GM23338 (cell line): Measurements from ENCODE around the gene PACS1. TPM values are rescaled to one million over a fixed set of nuclear protein-coding genes. Genes with fewer than 3 reads are reported as not detected.

Experiments used
- ATAC-seq: fragments of 200-7000 bp; cut with Tn5 transposase; 3 replicates; pipeline ENCODE4 v1.9.1; 2020
- DNase-seq: peaks from one replicate; pipeline ENCODE4 v3.0.0-alpha.2; 2015; ENCODE audit warnings: low spot score
- H2AFZ ChIP-seq: fragments of 200-600 bp; sonication (generic); 2 replicates; pipeline ENCODE4 v1.8.0; 2016; ENCODE audit warnings: antibody characterized with exemption, mild to moderate bottlenecking, moderate library complexity
- H3F3A ChIP-seq: fragments of 200-600 bp; sonication (generic); replicated peaks from 2 replicates; pipeline ENCODE4 v1.8.0; 2017; ENCODE audit warnings: antibody characterized with exemption, mixed run types, low read depth
- H3K27ac ChIP-seq: fragments of 200-600 bp; sonication (generic); 2 replicates; pipeline ENCODE4 v1.6.1; 2016; ENCODE audit warnings: low read depth
- H3K27me3 ChIP-seq: fragments of 200-600 bp; sonication (generic); 2 replicates; pipeline ENCODE4 v1.8.0; 2016; ENCODE audit warnings: mild to moderate bottlenecking, mixed run types, moderate library complexity; ENCODE audit not compliant: insufficient read depth
- H3K36me3 ChIP-seq: fragments of 200-600 bp; sonication (generic); 2 replicates; pipeline ENCODE4 v1.8.0; 2016; ENCODE audit warnings: mild to moderate bottlenecking; ENCODE audit not compliant: insufficient read depth
- H3K4me1 ChIP-seq: fragments of 200-600 bp; sonication (generic); 2 replicates; pipeline ENCODE4 v1.8.0; 2016; ENCODE audit warnings: mild to moderate bottlenecking, moderate library complexity; ENCODE audit not compliant: insufficient read depth
- H3K4me2 ChIP-seq: fragments of 200-600 bp; sonication (generic); 2 replicates; pipeline ENCODE4 v1.7.1; 2017; ENCODE audit warnings: mixed run types
- H3K4me3 ChIP-seq: fragments of 200-600 bp; sonication (generic); 2 replicates; pipeline ENCODE4 v1.6.1; 2016; ENCODE audit warnings: mixed run types
- H3K79me2 ChIP-seq: fragments of 200-600 bp; sonication (generic); replicated peaks from 2 replicates; pipeline ENCODE4 v1.8.0; 2017; ENCODE audit warnings: mild to moderate bottlenecking; ENCODE audit not compliant: insufficient read depth
- H3K9me2 ChIP-seq: fragments of 200-600 bp; sonication (generic); 2 replicates; pipeline ENCODE4 v1.8.0; 2017; ENCODE audit not compliant: insufficient read depth
- H4K20me1 ChIP-seq: fragments of 200-600 bp; sonication (generic); replicated peaks from 2 replicates; pipeline ENCODE4 v1.8.0; 2017; ENCODE audit warnings: mild to moderate bottlenecking; ENCODE audit not compliant: insufficient read depth
- H3K27ac Mint-ChIP-seq: 2 replicates; pipeline ENCODE4 v1.8.0; 2020; ENCODE audit warnings: inconsistent platforms, mild to moderate bottlenecking, moderate library complexity, mixed read lengths
- H3K27me3 Mint-ChIP-seq: 3 replicates; pipeline ENCODE4 v1.8.0; 2022; ENCODE audit warnings: low read depth, mild to moderate bottlenecking, moderate library complexity, mixed read lengths, inconsistent platforms; ENCODE audit not compliant: insufficient read depth, poor library complexity
- H3K36me3 Mint-ChIP-seq: 3 replicates; pipeline ENCODE4 v1.8.0; 2021; ENCODE audit warnings: low read depth, mild to moderate bottlenecking, inconsistent platforms, moderate library complexity, mixed read lengths
- H3K4me1 Mint-ChIP-seq: 3 replicates; pipeline ENCODE4 v1.8.0; 2020; ENCODE audit warnings: mild to moderate bottlenecking, inconsistent platforms, mixed read lengths
- H3K4me3 Mint-ChIP-seq: 3 replicates; pipeline ENCODE4 v1.8.0; 2021; ENCODE audit warnings: moderate library complexity, mild to moderate bottlenecking, inconsistent platforms, mixed read lengths
- H3K9me3 Mint-ChIP-seq: 3 replicates; pipeline ENCODE4 v1.8.0; 2020; ENCODE audit warnings: moderate library complexity, mild to moderate bottlenecking, inconsistent platforms, mixed read lengths
- ETS1 ChIP-seq: IDR thresholded peaks from 2 replicates; pipeline ENCODE4 v1.6.1; 2016; ENCODE audit warnings: antibody characterized with exemption
- EZH2 ChIP-seq: fragments of 200-600 bp; sonication (generic); IDR thresholded peaks from one replicate; pipeline ENCODE4 v1.8.0; 2017; ENCODE audit warnings: antibody characterized with exemption, mild to moderate bottlenecking, low read depth; ENCODE audit not compliant: unreplicated experiment
- EZH2phosphoT487 ChIP-seq: fragments of 200-600 bp; sonication (generic); IDR thresholded peaks from one replicate; pipeline ENCODE4 v1.8.1; 2018; ENCODE audit warnings: antibody characterized with exemption; ENCODE audit not compliant: unreplicated experiment
- JUNB ChIP-seq: IDR thresholded peaks from one replicate; pipeline ENCODE4 v1.6.1; 2016; ENCODE audit warnings: antibody characterized with exemption; ENCODE audit not compliant: unreplicated experiment
- NANOG ChIP-seq: IDR thresholded peaks from 2 replicates; pipeline ENCODE4 v1.6.1; 2016; ENCODE audit warnings: antibody characterized with exemption, borderline replicate concordance
- POLR2AphosphoS5 ChIP-seq: IDR thresholded peaks from 2 replicates; pipeline ENCODE4 v1.6.1; 2016; ENCODE audit warnings: antibody characterized with exemption, low read depth
- REST ChIP-seq: IDR thresholded peaks from one replicate; pipeline ENCODE4 v1.6.1; 2018; ENCODE audit warnings: antibody characterized with exemption; ENCODE audit not compliant: unreplicated experiment
- ZNF114 ChIP-seq: fragments of 250-450 bp; sonication (Bioruptor Pico); IDR thresholded peaks from 2 replicates; pipeline ENCODE4 v1.5.0; 2020; ENCODE audit warnings: mild to moderate bottlenecking, moderate library complexity
- ZNF331 ChIP-seq: fragments of 250-450 bp; sonication (Bioruptor Pico); IDR thresholded peaks from 2 replicates; pipeline ENCODE4 v1.5.0; 2020; ENCODE audit warnings: low read depth, mild to moderate bottlenecking, moderate library complexity
- ZNF462 ChIP-seq: fragments of 250-450 bp; sonication (Bioruptor Pico); IDR thresholded peaks from 2 replicates; pipeline ENCODE4 v1.5.0; 2020; ENCODE audit warnings: mild to moderate bottlenecking, moderate library complexity
- polyA plus RNA-seq: library from polyadenylated mRNA; unstranded; fragments of >200 nt; fragmentation: Nextera tagmentation; extraction: Ambion mirVana; gene quantifications from 2 replicates; pipeline ENCODE4 v1.2.1, GENCODE V29; 2016
- total RNA-seq: library from RNA; depleted of rRNA; stranded (reverse); fragments of >200 nt; shearing (Covaris generic); gene quantifications from 2 replicates; pipeline ENCODE4 v1.2.3, GENCODE V29; 2014

PACS1 gene
- total and polyA plus RNA-seq, 2 experiments from 2014 or later: 8.0 to 37.5 TPM

- no peaks in the 10 kb centered on the region for H3K36me3 Mint-ChIP-seq
Measured at GRCh38 chr11:66158156-66158555, 88.1 kb downstream of the PACS1 start.

More at GRCh38 chr11:66158156-66158555, 88.1 kb downstream of the PACS1 start:
- Mint-ChIP-seq H3K4me3 (no peak overlapping the region), H3K27ac (no peak overlapping the region), H3K27me3 (peaks cover 8% of the 10 kb centered on the region), H3K9me3 (no peaks in the 10 kb centered on the region), H3K4me1 (no peaks in the 10 kb centered on the region)
- no peaks in the 10 kb centered on the region for H4K20me1 ChIP-seq
- H3K36me3 ChIP-seq: no peaks in the 10 kb centered on the region
- H3K9me2 ChIP-seq: no peaks in the 10 kb centered on the region
- TF ChIP-seq POLR2AphosphoS5: no peak
- no peak for TF ChIP-seq ZNF331 (CRISPR knock-in tag)
- TF ChIP-seq JUNB: no peak
- no peak for TF ChIP-seq ETS1
- no peak for TF ChIP-seq ZNF462 (CRISPR knock-in tag)
- TF ChIP-seq ZNF114 (CRISPR knock-in tag): no peak
- no peak for TF ChIP-seq REST
- no peak for TF ChIP-seq NANOG
- no peak for TF ChIP-seq EZH2phosphoT487
- TF ChIP-seq EZH2: no peak
- no peaks in the 10 kb centered on the region for H3F3A ChIP-seq
- H3K27me3 ChIP-seq: no peaks in the 10 kb centered on the region
- no peak overlapping the region for H3K27ac ChIP-seq
- no peak overlapping the region for H3K4me2 ChIP-seq
- no peaks in the 10 kb centered on the region for H3K4me1 ChIP-seq
- H2AFZ ChIP-seq: no peak overlapping the region
- H3K4me3 ChIP-seq: no peak overlapping the region
- no peaks in the 10 kb centered on the region for H3K79me2 ChIP-seq
- ATAC-seq: no peak
- no peak for DNase-seq
